Measurements from ENCODE around the gene FZR1. TPM values are rescaled to one million over a fixed set of nuclear protein-coding genes. Genes with fewer than 3 reads are reported as not detected.

Gene FZR1
- total and polyA plus RNA-seq, 9 of the 15 experiments (the other 6 are each of a cell fraction or from before 2014, with no cell fraction given): 0.18 to 48.0 (median 22.2) TPM

DNA sequence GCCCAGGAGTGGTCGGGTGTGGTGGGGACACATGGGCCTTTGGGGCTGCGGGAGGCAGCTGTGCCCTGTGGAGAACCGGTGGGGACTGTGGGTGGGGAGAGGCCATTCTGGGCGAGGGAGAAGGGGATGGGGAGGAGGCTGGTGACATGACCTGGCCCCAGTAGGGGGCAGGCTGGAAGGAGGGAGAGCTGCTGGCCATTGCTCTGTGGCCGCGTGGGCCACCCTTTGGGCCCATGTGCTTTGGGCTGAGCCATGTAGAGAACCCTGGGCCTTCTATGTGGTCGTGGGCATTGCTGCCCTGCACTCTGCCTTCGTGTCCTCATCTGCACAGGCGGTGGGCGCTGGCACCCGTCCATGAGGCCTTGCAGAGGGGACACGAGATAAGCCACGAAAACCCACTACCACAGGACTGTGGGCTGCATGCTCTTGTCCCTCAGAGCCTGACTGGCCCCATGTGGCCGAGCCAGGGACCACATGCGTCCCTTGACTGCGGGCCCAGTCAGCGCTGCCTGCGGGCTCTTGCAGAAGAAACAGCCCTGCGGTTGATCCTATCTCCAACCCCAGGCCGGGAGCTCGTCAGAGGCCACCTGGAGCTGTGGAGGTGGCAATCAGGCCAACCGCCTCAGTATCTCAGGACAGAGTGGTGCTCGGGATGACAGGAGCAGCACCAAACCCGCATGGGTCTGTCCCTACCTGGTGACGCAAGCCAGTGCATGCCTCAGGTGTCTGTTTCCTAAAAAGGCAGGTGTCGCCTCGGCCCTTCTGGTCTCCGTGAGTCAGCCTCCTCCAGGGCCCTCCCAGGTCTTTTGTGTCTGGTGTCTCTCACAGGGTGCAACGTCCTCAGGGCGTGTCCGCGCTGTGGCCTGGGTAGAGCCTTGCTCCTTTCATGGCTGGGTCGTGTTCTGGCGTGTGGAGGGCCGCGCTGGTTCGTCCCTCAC lies 14.3 kb downstream of the FZR1 start (continued):
- TF ChIP-seq, protein P1, sequence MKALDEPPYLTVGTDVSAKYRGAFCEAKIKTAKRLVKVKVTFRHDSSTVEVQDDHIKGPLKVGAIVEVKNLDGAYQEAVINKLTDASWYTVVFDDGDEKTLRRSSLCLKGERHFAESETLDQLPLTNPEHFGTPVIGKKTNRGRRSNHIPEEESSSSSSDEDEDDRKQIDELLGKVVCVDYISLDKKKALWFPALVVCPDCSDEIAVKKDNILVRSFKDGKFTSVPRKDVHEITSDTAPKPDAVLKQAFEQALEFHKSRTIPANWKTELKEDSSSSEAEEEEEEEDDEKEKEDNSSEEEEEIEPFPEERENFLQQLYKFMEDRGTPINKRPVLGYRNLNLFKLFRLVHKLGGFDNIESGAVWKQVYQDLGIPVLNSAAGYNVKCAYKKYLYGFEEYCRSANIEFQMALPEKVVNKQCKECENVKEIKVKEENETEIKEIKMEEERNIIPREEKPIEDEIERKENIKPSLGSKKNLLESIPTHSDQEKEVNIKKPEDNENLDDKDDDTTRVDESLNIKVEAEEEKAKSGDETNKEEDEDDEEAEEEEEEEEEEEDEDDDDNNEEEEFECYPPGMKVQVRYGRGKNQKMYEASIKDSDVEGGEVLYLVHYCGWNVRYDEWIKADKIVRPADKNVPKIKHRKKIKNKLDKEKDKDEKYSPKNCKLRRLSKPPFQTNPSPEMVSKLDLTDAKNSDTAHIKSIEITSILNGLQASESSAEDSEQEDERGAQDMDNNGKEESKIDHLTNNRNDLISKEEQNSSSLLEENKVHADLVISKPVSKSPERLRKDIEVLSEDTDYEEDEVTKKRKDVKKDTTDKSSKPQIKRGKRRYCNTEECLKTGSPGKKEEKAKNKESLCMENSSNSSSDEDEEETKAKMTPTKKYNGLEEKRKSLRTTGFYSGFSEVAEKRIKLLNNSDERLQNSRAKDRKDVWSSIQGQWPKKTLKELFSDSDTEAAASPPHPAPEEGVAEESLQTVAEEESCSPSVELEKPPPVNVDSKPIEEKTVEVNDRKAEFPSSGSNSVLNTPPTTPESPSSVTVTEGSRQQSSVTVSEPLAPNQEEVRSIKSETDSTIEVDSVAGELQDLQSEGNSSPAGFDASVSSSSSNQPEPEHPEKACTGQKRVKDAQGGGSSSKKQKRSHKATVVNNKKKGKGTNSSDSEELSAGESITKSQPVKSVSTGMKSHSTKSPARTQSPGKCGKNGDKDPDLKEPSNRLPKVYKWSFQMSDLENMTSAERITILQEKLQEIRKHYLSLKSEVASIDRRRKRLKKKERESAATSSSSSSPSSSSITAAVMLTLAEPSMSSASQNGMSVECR (CRISPR knock-in tag; IDR thresholded peaks at IDR 0.05): peak; percentile 65
- TF ChIP-seq MYBL2 (IDR thresholded peaks at IDR 0.05; ENCODE audit: low read depth) (no peak), MYBL2 (CRISPR knock-in tag; IDR thresholded peaks at IDR 0.05; ENCODE audit: borderline replicate concordance) (no peak), KDM1A (IDR thresholded peaks at IDR 0.05) (peak in 1 of 2 experiments; percentile 24; a peak in 2 of 4 replicates), KDM5B (IDR thresholded peaks at IDR 0.05; ENCODE audit: insufficient replicate concordance, low read depth, low read length) (no peak), BCOR (IDR thresholded peaks at IDR 0.05) (peak; percentile 8; the same call in 1 of the 2 replicates), GATAD2A (IDR thresholded peaks at IDR 0.05) (0 out of 2 replicates have a peak, but pooled peaks have one; percentile 7), RFX5 (IDR thresholded peaks at IDR 0.05; ENCODE audit: low read depth, low read length) (no peak), MLX (CRISPR knock-in tag; conservative IDR thresholded peaks at IDR 0.05) (peak in 1 of 2 experiments; percentile 90; a peak in 1 of 4 replicates), ELF4 (CRISPR knock-in tag; IDR thresholded peaks at IDR 0.05) (no peak), RBBP5 (IDR thresholded peaks at IDR 0.05; ENCODE audit: borderline replicate concordance, insufficient read depth, low read length, poor library complexity, severe bottlenecking) (peak; percentile 80), FOXP1 (CRISPR knock-in tag; IDR thresholded peaks at IDR 0.05) (peak; percentile 99), CEBPG (CRISPR knock-in tag; IDR thresholded peaks at IDR 0.05) (peak; percentile 83), CEBPG (tag; conservative IDR thresholded peaks at IDR 0.05 in 1 of 2, IDR thresholded peaks at IDR 0.05 in 1 of 2) (no peak; a peak in 1 of 4 replicates), ZNF121 (CRISPR knock-in tag; conservative IDR thresholded peaks at IDR 0.05) (peak; percentile 81), HNRNPH1 (optimal IDR thresholded peaks at IDR 0.05; ENCODE audit: low read depth, low read length) (no peak), U2AF1 (optimal IDR thresholded peaks at IDR 0.05; ENCODE audit: low read depth, low read length) (no peak), ZNF584 (CRISPR knock-in tag; IDR thresholded peaks at IDR 0.05; ENCODE audit: low read depth) (0 out of 2 replicates have a peak, but pooled peaks have one; percentile 37), FOXK2 (conservative IDR thresholded peaks at IDR 0.05 in 1 of 2, IDR thresholded peaks at IDR 0.05 in 1 of 2; ENCODE audit: low read depth in 2 of 2) (peak; percentile 28 to 60; a peak in 2 of 4 replicates), YBX1 (IDR thresholded peaks at IDR 0.05) (no peak), ZNF408 (CRISPR knock-in tag; IDR thresholded peaks at IDR 0.05; ENCODE audit: low read depth) (no peak), XRCC3 (IDR thresholded peaks at IDR 0.05) (no peak)
